ENCODE measurements around the gene MANEAL. TPM values are rescaled to one million over a fixed set of nuclear protein-coding genes. Genes with fewer than 3 reads are reported as not detected.

The MANEAL gene
- total and polyA plus RNA-seq, 4 donors = 0.96 to 6.2 (median 1.4) TPM

DNA sequence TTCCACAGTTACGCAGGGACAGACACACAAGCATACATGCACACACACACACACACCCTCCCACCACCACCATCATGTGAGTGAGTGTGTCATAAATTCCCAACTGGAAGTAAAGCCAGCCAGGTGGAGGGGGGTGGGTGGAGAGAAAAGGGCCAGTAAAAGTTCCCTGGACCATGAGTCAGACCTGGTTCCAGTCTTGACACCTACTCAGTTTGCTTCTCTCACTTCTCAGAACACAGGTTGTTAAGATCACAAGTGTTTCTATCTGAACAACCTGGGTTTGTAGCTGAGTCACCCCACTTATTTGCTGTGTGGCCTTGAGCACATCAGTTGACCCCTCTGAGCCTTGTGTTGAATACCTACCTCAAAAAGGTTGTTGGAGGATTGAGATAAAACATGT lies 38.4 kb upstream of the MANEAL start:
- Histone ChIP-seq H3K9ac (ENCODE audit: low read depth in 1 of 2, low read length in 2 of 2) (no peak overlapping the region), H3K4me3 (ENCODE audit: low read depth in 1 of 3, low read length in 3 of 3) (no peak overlapping the region), H3K9me3 (ENCODE audit: control insufficient read depth in 4 of 4, low read length in 3 of 4) (no peaks in the 10 kb centered on the region), H3K27me3 (ENCODE audit: control insufficient read depth in 4 of 4, insufficient read depth in 4 of 4, low read length in 3 of 4) (peaks cover 5 to 10% (median 6%) of the 10 kb centered on the region in 4 donors), H3K36me3 (ENCODE audit: control insufficient read depth in 4 of 4, insufficient read depth in 3 of 4, low read depth in 1 of 4, low read length in 3 of 4) (no peaks in the 10 kb centered on the region), H3K27ac (ENCODE audit: low read depth in 1 of 2, low read length in 2 of 2) (no peak overlapping the region), H3K4me1 (ENCODE audit: control insufficient read depth in 4 of 4, insufficient read depth in 4 of 4, low read length in 3 of 4) (peaks cover 0 to 4% (median 2%) of the 10 kb centered on the region in 4 donors)
- DNase-seq (ENCODE audit: low spot score) = no peak
- WGBS = 89% methylated on average over 1 of the region's 1 CpG
- TF ChIP-seq HNF4A (conservative IDR thresholded peaks at IDR 0.05) = no peak
- TF ChIP-seq HNF4G (IDR thresholded peaks at IDR 0.05) = no peak
- TF ChIP-seq, protein P1, sequence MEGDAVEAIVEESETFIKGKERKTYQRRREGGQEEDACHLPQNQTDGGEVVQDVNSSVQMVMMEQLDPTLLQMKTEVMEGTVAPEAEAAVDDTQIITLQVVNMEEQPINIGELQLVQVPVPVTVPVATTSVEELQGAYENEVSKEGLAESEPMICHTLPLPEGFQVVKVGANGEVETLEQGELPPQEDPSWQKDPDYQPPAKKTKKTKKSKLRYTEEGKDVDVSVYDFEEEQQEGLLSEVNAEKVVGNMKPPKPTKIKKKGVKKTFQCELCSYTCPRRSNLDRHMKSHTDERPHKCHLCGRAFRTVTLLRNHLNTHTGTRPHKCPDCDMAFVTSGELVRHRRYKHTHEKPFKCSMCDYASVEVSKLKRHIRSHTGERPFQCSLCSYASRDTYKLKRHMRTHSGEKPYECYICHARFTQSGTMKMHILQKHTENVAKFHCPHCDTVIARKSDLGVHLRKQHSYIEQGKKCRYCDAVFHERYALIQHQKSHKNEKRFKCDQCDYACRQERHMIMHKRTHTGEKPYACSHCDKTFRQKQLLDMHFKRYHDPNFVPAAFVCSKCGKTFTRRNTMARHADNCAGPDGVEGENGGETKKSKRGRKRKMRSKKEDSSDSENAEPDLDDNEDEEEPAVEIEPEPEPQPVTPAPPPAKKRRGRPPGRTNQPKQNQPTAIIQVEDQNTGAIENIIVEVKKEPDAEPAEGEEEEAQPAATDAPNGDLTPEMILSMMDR (IDR thresholded peaks at IDR 0.05; ENCODE audit: low read depth, low read length, missing input control) = no peak
- TF ChIP-seq, protein P2, sequence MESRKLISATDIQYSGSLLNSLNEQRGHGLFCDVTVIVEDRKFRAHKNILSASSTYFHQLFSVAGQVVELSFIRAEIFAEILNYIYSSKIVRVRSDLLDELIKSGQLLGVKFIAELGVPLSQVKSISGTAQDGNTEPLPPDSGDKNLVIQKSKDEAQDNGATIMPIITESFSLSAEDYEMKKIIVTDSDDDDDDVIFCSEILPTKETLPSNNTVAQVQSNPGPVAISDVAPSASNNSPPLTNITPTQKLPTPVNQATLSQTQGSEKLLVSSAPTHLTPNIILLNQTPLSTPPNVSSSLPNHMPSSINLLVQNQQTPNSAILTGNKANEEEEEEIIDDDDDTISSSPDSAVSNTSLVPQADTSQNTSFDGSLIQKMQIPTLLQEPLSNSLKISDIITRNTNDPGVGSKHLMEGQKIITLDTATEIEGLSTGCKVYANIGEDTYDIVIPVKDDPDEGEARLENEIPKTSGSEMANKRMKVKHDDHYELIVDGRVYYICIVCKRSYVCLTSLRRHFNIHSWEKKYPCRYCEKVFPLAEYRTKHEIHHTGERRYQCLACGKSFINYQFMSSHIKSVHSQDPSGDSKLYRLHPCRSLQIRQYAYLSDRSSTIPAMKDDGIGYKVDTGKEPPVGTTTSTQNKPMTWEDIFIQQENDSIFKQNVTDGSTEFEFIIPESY (IDR thresholded peaks at IDR 0.05) = no peak
- TF ChIP-seq JUND (IDR thresholded peaks at IDR 0.05) = no peak
- TF ChIP-seq FOXA1 (IDR thresholded peaks at IDR 0.05) = no peak
- TF ChIP-seq, protein P3, sequence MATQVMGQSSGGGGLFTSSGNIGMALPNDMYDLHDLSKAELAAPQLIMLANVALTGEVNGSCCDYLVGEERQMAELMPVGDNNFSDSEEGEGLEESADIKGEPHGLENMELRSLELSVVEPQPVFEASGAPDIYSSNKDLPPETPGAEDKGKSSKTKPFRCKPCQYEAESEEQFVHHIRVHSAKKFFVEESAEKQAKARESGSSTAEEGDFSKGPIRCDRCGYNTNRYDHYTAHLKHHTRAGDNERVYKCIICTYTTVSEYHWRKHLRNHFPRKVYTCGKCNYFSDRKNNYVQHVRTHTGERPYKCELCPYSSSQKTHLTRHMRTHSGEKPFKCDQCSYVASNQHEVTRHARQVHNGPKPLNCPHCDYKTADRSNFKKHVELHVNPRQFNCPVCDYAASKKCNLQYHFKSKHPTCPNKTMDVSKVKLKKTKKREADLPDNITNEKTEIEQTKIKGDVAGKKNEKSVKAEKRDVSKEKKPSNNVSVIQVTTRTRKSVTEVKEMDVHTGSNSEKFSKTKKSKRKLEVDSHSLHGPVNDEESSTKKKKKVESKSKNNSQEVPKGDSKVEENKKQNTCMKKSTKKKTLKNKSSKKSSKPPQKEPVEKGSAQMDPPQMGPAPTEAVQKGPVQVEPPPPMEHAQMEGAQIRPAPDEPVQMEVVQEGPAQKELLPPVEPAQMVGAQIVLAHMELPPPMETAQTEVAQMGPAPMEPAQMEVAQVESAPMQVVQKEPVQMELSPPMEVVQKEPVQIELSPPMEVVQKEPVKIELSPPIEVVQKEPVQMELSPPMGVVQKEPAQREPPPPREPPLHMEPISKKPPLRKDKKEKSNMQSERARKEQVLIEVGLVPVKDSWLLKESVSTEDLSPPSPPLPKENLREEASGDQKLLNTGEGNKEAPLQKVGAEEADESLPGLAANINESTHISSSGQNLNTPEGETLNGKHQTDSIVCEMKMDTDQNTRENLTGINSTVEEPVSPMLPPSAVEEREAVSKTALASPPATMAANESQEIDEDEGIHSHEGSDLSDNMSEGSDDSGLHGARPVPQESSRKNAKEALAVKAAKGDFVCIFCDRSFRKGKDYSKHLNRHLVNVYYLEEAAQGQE (IDR thresholded peaks at IDR 0.05) = no peak
- no peak for TF ChIP-seq EGR1 (IDR thresholded peaks at IDR 0.05; ENCODE audit: low read depth in 2 of 2)

DNA sequence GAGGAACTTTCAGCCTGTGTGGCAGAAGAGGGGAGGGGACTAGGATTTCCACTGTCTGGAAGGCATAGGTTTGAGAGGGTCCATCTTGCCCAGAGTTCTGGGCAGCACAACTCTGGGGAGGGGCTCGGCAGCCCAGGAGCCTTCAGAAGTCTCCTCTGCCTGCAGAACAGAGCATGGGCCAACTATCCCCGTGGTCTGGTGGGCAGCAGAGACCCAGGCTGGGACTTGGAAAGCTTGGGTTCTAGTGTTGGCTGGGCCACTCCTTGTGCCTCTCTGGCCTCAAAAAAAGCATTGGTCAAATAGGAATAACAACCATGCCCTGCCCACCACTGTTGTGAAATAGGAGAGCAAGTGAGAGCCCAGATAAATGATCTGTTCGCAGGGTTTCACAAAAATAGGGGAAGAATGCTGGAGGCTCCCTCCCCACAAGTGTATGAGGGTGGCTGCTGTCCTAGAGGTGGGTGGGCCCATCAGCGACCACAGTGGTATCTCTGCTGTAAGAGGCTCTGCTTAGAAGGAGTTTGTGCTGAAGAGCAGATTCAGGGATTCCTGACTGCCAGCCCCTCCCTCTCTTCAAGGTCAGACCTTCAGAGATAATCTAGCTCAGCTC lies 37.6 kb upstream of the MANEAL start:
- no peak for DNase-seq (ENCODE audit: low spot score)
- H3K9ac ChIP-seq (ENCODE audit: low read depth in 1 of 2, low read length in 2 of 2) = no peak overlapping the region
- no peak overlapping the region for H3K4me3 ChIP-seq (ENCODE audit: low read depth in 1 of 3, low read length in 3 of 3)
- 61% methylated on average over 4 of the region's 4 CpGs for WGBS
- peaks cover 0 to 4% (median 2%) of the 10 kb centered on the region in 4 donors for H3K4me1 ChIP-seq (ENCODE audit: control insufficient read depth in 4 of 4, insufficient read depth in 4 of 4, low read length in 3 of 4)
- H3K9me3 ChIP-seq (ENCODE audit: control insufficient read depth in 4 of 4, low read length in 3 of 4) = no peaks in the 10 kb centered on the region
- H3K27ac ChIP-seq (ENCODE audit: low read depth in 1 of 2, low read length in 2 of 2) = no peak overlapping the region
- peaks cover 5 to 10% (median 6%) of the 10 kb centered on the region in 4 donors for H3K27me3 ChIP-seq (ENCODE audit: control insufficient read depth in 4 of 4, insufficient read depth in 4 of 4, low read length in 3 of 4)
- H3K36me3 ChIP-seq (ENCODE audit: control insufficient read depth in 4 of 4, insufficient read depth in 3 of 4, low read depth in 1 of 4, low read length in 3 of 4) = no peaks in the 10 kb centered on the region
- TF ChIP-seq HNF4A (conservative IDR thresholded peaks at IDR 0.05) (no peak), GABPA (IDR thresholded peaks at IDR 0.05 in 1 of 2, conservative IDR thresholded peaks at IDR 0.05 in 1 of 2) (no peak), SP1 (IDR thresholded peaks at IDR 0.05) (no peak), EGR1 (IDR thresholded peaks at IDR 0.05; ENCODE audit: low read depth in 2 of 2) (no peak), RXRA (IDR thresholded peaks at IDR 0.05) (no peak), JUND (IDR thresholded peaks at IDR 0.05) (no peak), HNF4G (IDR thresholded peaks at IDR 0.05) (no peak), YY1 (IDR thresholded peaks at IDR 0.05) (no peak), RAD21 (IDR thresholded peaks at IDR 0.05) (no peak)
- TF ChIP-seq, protein P3 (IDR thresholded peaks at IDR 0.05) = no peak
- TF ChIP-seq, protein P4, sequence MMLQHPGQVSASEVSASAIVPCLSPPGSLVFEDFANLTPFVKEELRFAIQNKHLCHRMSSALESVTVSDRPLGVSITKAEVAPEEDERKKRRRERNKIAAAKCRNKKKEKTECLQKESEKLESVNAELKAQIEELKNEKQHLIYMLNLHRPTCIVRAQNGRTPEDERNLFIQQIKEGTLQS (IDR thresholded peaks at IDR 0.05) = no peak
- TF ChIP-seq, protein P1 (IDR thresholded peaks at IDR 0.05; ENCODE audit: low read depth, low read length, missing input control) = no peak
